Stimulated activated CD8-positive, alpha-beta memory T cell treated with anti-CD3 and anti-CD28 coated beads, Interleukin-12 subunit alpha, Interleukin-12 subunit beta, amount 100 ng/mL, for 1 hour (primary cell): Measurements from ENCODE around the gene TBC1D22B.
"Not testable (repeated sequence)": the region's sequence is repeated elsewhere in the genome, so short reads cannot be mapped to it uniquely, and the experiment has no call there.

ENCODE experiments used
- DNase-seq: peaks from one replicate; pipeline ENCODE4 v3.0.0-alpha.2; 2020; ENCODE audit warnings: low read depth

The TBC1D22B gene

GRCh38 chr6:37269105-37269504, 11.5 kb downstream of the TBC1D22B start:
- no peak for DNase-seq

GRCh38 chr6:37272834-37273566, 15.4 kb downstream of the TBC1D22B start:
- no peak for DNase-seq

GRCh38 chr6:37273690-37274089, 16.1 kb downstream of the TBC1D22B start:
- no peak for DNase-seq

GRCh38 chr6:37275350-37275749, 17.8 kb downstream of the TBC1D22B start:
- no peak for DNase-seq

GRCh38 chr6:37277001-37277409, 19.4 kb downstream of the TBC1D22B start:
- DNase-seq: no peak

GRCh38 chr6:37279366-37280134, 22.0 kb downstream of the TBC1D22B start:
- no peak for DNase-seq

- DNase-seq: no peak
Observed at GRCh38 chr6:37280162-37280887, 22.8 kb downstream of the TBC1D22B start.

GRCh38 chr6:37282371-37282770, 24.8 kb downstream of the TBC1D22B start:
- no peak for DNase-seq

- no peak for DNase-seq
Observed at GRCh38 chr6:37283268-37283667, 25.7 kb downstream of the TBC1D22B start.

GRCh38 chr6:37283671-37284151, 26.1 kb downstream of the TBC1D22B start:
- no peak for DNase-seq

- DNase-seq: no peak
Observed at GRCh38 chr6:37284781-37285180, 27.2 kb downstream of the TBC1D22B start.

GRCh38 chr6:37285861-37286311, 28.3 kb downstream of the TBC1D22B start:
- DNase-seq: no peak

- DNase-seq: no peak
Observed at GRCh38 chr6:37287519-37288157, 30.1 kb downstream of the TBC1D22B start.

- no peak for DNase-seq
Observed at GRCh38 chr6:37288247-37288646, 30.7 kb downstream of the TBC1D22B start.

- no peak for DNase-seq
Observed at GRCh38 chr6:37289931-37290330, 32.4 kb downstream of the TBC1D22B start.

- DNase-seq: no peak
Observed at GRCh38 chr6:37293426-37293825, 35.9 kb downstream of the TBC1D22B start.

- DNase-seq: not testable (repeated sequence)
Observed at GRCh38 chr6:37297637-37298036, 40.1 kb downstream of the TBC1D22B start.

- DNase-seq: no peak
Observed at GRCh38 chr6:37298958-37299357, 41.4 kb downstream of the TBC1D22B start.

GRCh38 chr6:37299990-37300389, 42.4 kb downstream of the TBC1D22B start:
- DNase-seq: no peak

GRCh38 chr6:37302086-37302686, 44.6 kb downstream of the TBC1D22B start:
- DNase-seq: no peak

GRCh38 chr6:37303091-37303660, 45.6 kb downstream of the TBC1D22B start:
- no peak for DNase-seq
